ENCODE results near the gene SLAMF7. TPM values are rescaled to one million over a fixed set of nuclear protein-coding genes. Genes with fewer than 3 reads are reported as not detected.

SLAMF7 gene
- total and polyA plus RNA-seq, 3 donors from 2014 or later: 0.68 to 5.1 TPM; not detected in 1

DNA sequence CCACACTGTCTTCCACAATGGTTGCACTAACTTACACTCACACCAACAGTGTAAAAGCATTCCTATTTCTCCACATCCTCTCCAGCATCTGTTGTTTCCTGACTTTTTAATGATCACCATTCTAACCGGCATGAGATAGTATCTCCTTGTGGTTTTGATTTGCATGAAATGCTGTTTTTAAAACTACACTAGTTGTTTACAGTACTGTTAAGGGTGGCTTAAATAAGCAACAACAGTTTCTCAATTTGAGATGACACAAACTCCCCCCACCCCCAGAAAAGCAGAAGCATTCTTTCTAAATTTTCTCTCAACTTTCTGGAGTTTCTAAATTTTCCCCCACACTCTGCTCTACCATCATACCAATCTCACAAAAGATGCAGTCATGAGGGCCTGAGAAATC, 7.1 kb upstream of the SLAMF7 start:
- intact Hi-C loops (cut with DNase I; ENCODE audit: low total_unique reads): no loop called here
- TF ChIP-seq, protein P1, sequence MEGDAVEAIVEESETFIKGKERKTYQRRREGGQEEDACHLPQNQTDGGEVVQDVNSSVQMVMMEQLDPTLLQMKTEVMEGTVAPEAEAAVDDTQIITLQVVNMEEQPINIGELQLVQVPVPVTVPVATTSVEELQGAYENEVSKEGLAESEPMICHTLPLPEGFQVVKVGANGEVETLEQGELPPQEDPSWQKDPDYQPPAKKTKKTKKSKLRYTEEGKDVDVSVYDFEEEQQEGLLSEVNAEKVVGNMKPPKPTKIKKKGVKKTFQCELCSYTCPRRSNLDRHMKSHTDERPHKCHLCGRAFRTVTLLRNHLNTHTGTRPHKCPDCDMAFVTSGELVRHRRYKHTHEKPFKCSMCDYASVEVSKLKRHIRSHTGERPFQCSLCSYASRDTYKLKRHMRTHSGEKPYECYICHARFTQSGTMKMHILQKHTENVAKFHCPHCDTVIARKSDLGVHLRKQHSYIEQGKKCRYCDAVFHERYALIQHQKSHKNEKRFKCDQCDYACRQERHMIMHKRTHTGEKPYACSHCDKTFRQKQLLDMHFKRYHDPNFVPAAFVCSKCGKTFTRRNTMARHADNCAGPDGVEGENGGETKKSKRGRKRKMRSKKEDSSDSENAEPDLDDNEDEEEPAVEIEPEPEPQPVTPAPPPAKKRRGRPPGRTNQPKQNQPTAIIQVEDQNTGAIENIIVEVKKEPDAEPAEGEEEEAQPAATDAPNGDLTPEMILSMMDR (IDR thresholded peaks at IDR 0.05): no peak
- no peak for TF ChIP-seq POLR2A (IDR thresholded peaks at IDR 0.05)
- peaks cover 2% of the 10 kb centered on the region for H3K4me1 ChIP-seq
- WGBS, 2 donors: 92 to 94% methylated on average over 1 of the region's 1 CpG
- no peak overlapping the region for H3K27ac ChIP-seq
- no peak overlapping the region for H3K4me3 ChIP-seq
- H3K27me3 ChIP-seq: no peaks in the 10 kb centered on the region
- H3K36me3 ChIP-seq (ENCODE audit: low read depth, missing control alignments): no peaks in the 10 kb centered on the region
- DNase-seq: no peak
- no peaks in the 10 kb centered on the region for H3K9me3 ChIP-seq

DNA sequence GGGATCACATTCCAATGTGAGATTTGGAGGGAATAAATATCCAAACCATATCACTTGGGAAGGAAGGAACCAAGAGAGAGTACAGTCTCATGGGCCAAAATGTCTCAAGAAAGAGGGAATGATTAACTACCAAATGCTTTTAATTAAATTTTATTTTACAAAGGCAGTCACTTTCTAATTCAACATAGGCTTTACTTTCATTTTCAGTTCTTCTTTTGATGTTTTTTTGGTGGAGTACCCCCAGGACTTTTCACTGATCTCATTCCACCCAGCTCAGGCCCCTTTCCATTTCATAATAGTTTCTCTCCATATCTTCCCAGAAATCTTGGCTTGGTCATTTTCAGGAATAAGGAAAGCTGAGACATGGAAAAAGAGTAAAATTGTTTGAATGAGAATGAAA, 5.1 kb upstream of the SLAMF7 start:
- Histone ChIP-seq H3K9me3 (no peaks in the 10 kb centered on the region), H3K27ac (no peak overlapping the region), H3K27me3 (no peaks in the 10 kb centered on the region), H3K36me3 (ENCODE audit: low read depth, missing control alignments) (no peaks in the 10 kb centered on the region), H3K4me1 (no peaks in the 10 kb centered on the region), H3K4me3 (no peak overlapping the region)
- intact Hi-C loops (cut with DNase I; ENCODE audit: low total_unique reads): no loop called here
- TF ChIP-seq, protein P1 (IDR thresholded peaks at IDR 0.05): no peak
- TF ChIP-seq POLR2A (IDR thresholded peaks at IDR 0.05): no peak
- DNase-seq: no peak

DNA sequence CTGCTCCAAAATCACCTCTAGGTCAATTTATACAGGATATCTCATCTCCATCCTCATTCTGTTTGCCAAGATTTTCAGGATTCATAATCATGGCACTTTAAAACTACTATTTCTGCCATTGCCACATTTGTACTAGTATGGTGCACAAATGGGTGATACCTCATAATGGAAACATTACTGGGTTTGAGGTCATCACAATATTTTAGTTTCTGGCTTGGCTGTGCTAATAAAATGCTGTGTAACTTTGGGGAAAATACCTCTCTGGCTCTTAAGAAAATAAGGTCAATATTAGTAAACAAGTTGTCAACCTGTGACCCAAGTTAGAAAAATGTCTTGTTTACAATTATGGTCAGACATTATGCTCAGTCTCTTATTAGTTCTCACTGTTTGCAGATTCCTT, 4.7 kb upstream of the SLAMF7 start:
- Histone ChIP-seq H3K9me3 (no peaks in the 10 kb centered on the region), H3K36me3 (ENCODE audit: low read depth, missing control alignments) (no peaks in the 10 kb centered on the region), H3K27me3 (no peaks in the 10 kb centered on the region), H3K4me1 (no peaks in the 10 kb centered on the region), H3K27ac (no peak overlapping the region), H3K4me3 (no peak overlapping the region)
- no peak for DNase-seq
- intact Hi-C loops (cut with DNase I; ENCODE audit: low total_unique reads): no loop called here
- no peak for TF ChIP-seq POLR2A (IDR thresholded peaks at IDR 0.05)
- TF ChIP-seq, protein P1 (IDR thresholded peaks at IDR 0.05): no peak

DNA sequence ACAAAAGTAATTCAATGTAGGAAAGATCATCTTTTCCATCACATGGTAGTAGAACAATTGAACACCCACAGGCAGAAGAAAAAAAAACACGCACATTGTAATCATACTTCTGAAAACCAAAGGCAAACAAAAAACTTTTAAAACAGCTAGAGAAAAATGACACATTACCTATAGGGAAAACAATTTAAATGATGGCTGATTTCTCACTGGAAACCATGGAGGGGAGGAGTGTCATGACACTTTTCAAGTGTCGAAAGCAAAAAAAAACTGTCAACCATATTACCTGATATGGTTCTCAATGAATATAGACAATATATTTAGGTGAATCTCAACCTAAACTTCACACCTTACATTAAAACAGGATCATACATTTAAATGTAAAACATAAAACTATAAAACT, 776 bp upstream of the SLAMF7 start:
- H3K27me3 ChIP-seq: no peaks in the 10 kb centered on the region
- no peaks in the 10 kb centered on the region for H3K4me1 ChIP-seq
- DNase-seq: no peak
- H3K27ac ChIP-seq: no peak overlapping the region
- no peak overlapping the region for H3K4me3 ChIP-seq
- intact Hi-C loops (cut with DNase I; ENCODE audit: low total_unique reads): no loop called here
- WGBS, 2 donors: 93 to 98% methylated on average over 2 of the region's 2 CpGs
- no peaks in the 10 kb centered on the region for H3K9me3 ChIP-seq
- TF ChIP-seq, protein P1 (IDR thresholded peaks at IDR 0.05): no peak
- no peak for TF ChIP-seq POLR2A (IDR thresholded peaks at IDR 0.05)
- no peaks in the 10 kb centered on the region for H3K36me3 ChIP-seq (ENCODE audit: low read depth, missing control alignments)

DNA sequence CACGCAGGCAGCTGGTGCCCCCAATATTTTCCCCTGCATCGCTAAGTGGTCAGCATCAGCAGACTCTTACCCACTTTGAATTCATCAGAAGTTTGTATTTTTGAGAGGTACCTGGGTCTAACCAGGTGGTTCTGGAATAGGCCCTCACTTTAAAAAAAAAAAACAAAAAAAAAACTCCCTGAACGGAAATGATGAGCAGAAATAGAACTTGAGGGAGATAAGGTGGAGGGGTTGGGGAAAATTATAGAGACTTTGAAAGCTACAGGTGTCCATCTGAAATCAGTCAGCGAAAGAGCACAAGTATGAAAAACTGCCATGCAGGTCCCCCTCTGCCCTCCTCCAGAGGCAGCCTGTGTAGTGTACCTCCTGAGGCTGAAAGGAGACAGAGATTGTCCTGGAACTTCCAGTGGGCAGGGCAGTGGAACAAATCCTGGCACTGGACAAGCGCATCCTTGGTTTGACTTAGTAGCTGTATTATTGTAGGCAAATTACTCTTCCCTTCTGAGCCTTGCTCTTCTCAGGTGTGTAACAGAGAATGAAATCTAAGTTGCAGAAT, 1.2 kb downstream of the SLAMF7 start:
- Histone ChIP-seq H3K4me3 (no peak overlapping the region), H3K27ac (no peak overlapping the region), H3K36me3 (ENCODE audit: low read depth, missing control alignments) (no peaks in the 10 kb centered on the region), H3K9me3 (no peaks in the 10 kb centered on the region), H3K27me3 (no peaks in the 10 kb centered on the region), H3K4me1 (no peaks in the 10 kb centered on the region)
- TF ChIP-seq, protein P1 (IDR thresholded peaks at IDR 0.05): no peak
- TF ChIP-seq POLR2A (IDR thresholded peaks at IDR 0.05): no peak
- no peak for DNase-seq
- intact Hi-C loops (cut with DNase I; ENCODE audit: low total_unique reads): no loop called here
- WGBS, 2 donors: 84 to 94% methylated on average over 5 of the region's 5 CpGs
